ENCODE results near the gene ATP5F1D.
A peak's percentile ranks its signal among the peaks of the same experiment; 100 is the strongest.

GRCh38 chr19:1266129-1266915, 24.8 kb downstream of the ATP5F1D start:
- TF ChIP-seq TARDBP (CRISPR knock-in tag; IDR thresholded peaks at IDR 0.05) (no peak; the same call in 1 of the 2 replicates), TFDP2 (CRISPR knock-in tag; IDR thresholded peaks at IDR 0.05) (peak; percentile 28), EZH2 (conservative IDR thresholded peaks at IDR 0.05; ENCODE audit: low read depth, low read length) (no peak), ZBTB10 (CRISPR knock-in tag; IDR thresholded peaks at IDR 0.05; ENCODE audit: borderline replicate concordance) (no peak), NCOA2 (CRISPR knock-in tag; IDR thresholded peaks at IDR 0.05) (no peak; the same call in none of the 2 replicates), NR2F2 (IDR thresholded peaks at IDR 0.05; ENCODE audit: borderline replicate concordance, low read depth) (no peak; the same call in 1 of the 2 replicates), ZNF784 (CRISPR knock-in tag; IDR thresholded peaks at IDR 0.05; ENCODE audit: borderline replicate concordance) (0 out of 2 replicates have a peak, but pooled peaks have one; percentile 23)

Measured in HepG2 (cell line).